Tibial artery (tissue), 4 donors: ENCODE results near the gene RAB25.

Source experiments
- DNase-seq, 2 donors: peaks; one replicate each; pipeline ENCODE4 v3.0.0-alpha.2; 2019
- H3K27ac ChIP-seq, 2 donors: fragments of 200-600 bp; sonication (generic) in 1 of 2; 1 replicate in 1 of 2; 2 replicates in 1 of 2; pipeline ENCODE4 v1.5.1; 2018 to 2019; ENCODE audit warnings: mild to moderate bottlenecking in 1 of 2
- H3K27me3 ChIP-seq, 2 donors: fragments of 200-600 bp; sonication (generic) in 1 of 2; one replicate each; pipeline versions ENCODE4 v1.5.1 to v1.6.0; 2016 to 2019
- H3K36me3 ChIP-seq, 3 donors: fragments of 200-600 bp; sonication (generic) in 2 of 3; one replicate each; pipeline ENCODE4 v1.5.1; 2016 to 2019; ENCODE audit warnings: mild to moderate bottlenecking in 2 of 3
- H3K4me1 ChIP-seq, 4 donors: fragments of 200-600 bp; sonication (generic) in 2 of 4; 1 replicate in 3 of 4; 2 replicates in 1 of 4; pipeline ENCODE4 v1.5.1; 2016 to 2019
- H3K4me3 ChIP-seq, 2 donors: fragments of 200-600 bp; sonication (generic) in 1 of 2; 1 replicate in 1 of 2; 2 replicates in 1 of 2; pipeline ENCODE4 v1.5.1; 2018 to 2019; ENCODE audit warnings: mild to moderate bottlenecking in 2 of 2
- H3K9me3 ChIP-seq, 3 donors: fragments of 200-600 bp; sonication (generic) in 1 of 3; one replicate each; pipeline ENCODE4 v1.5.1; 2016 to 2019
- CTCF ChIP-seq, 2 experiments: fragments of 200-600 bp in 1 of 2; fragments of 450-650 bp in 1 of 2; IDR thresholded peaks; one replicate each; pipeline ENCODE4 v1.5.1; 2017 to 2019; ENCODE audit warnings: antibody characterized with exemption in 2 of 2, mild to moderate bottlenecking in 1 of 2, moderate library complexity in 1 of 2
- intact Hi-C: fragments of 100-400 bp; cut with DNase I; formaldehyde crosslinking; loops from one replicate; pipeline ENCODE4 v1.15.0; 2023; ENCODE audit warnings: low total_unique reads

The RAB25 gene

GRCh38 chr1:156060937-156061636, at the start of gene RAB25:
RAB25 (plus strand) TSS chr1:156061160; CDS start chr1:156061401, 241 bp downstream.
- H3K27ac ChIP-seq, result no peak within 1 kb of the TSS
- TF ChIP-seq CTCF (IDR thresholded peaks at IDR 0.05), result no peak
- peaks cover 0 to 7% (median 4%) of the 10 kb centered on the region in 4 donors for H3K4me1 ChIP-seq
- H3K36me3 ChIP-seq, result peaks cover 0 to 15% (median 10%) of the 10 kb centered on the region in 3 donors
- intact Hi-C loops, result no loop called here
- no peaks in the 10 kb centered on the region for H3K9me3 ChIP-seq
- H3K4me3 ChIP-seq, result no peak within 1 kb of the TSS
- no peaks in the 10 kb centered on the region for H3K27me3 ChIP-seq
- no peak for DNase-seq

GRCh38 chr1:156012051-156012817, 48.7 kb upstream of the RAB25 start:
- Histone ChIP-seq H3K27ac (no peak overlapping the region), H3K27me3 (no peaks in the 10 kb centered on the region), H3K9me3 (no peaks in the 10 kb centered on the region), H3K4me3 (no peak overlapping the region), H3K4me1 (peaks cover 0 to 4% (median 0%) of the 10 kb centered on the region in 4 donors), H3K36me3 (peaks cover 74 to 96% (median 84%) of the 10 kb centered on the region in 3 donors)
- intact Hi-C loops, result no loop called here
- no peak for TF ChIP-seq CTCF (IDR thresholded peaks at IDR 0.05)
- DNase-seq, result no peak

GRCh38 chr1:156014829-156015228, 46.1 kb upstream of the RAB25 start:
- DNase-seq, result no peak
- peaks cover 65 to 92% (median 84%) of the 10 kb centered on the region in 3 donors for H3K36me3 ChIP-seq
- no peaks in the 10 kb centered on the region for H3K27me3 ChIP-seq
- intact Hi-C loops, result no loop called here
- no peak overlapping the region for H3K4me3 ChIP-seq
- H3K9me3 ChIP-seq, result no peaks in the 10 kb centered on the region
- no peak for TF ChIP-seq CTCF (IDR thresholded peaks at IDR 0.05)
- H3K27ac ChIP-seq, result no peak overlapping the region
- peaks cover 0 to 12% (median 7%) of the 10 kb centered on the region in 4 donors for H3K4me1 ChIP-seq

GRCh38 chr1:156019946-156020292, 41.0 kb upstream of the RAB25 start:
- Histone ChIP-seq H3K4me1 (peaks cover 0 to 20% (median 11%) of the 10 kb centered on the region in 4 donors), H3K9me3 (no peaks in the 10 kb centered on the region), H3K36me3 (peaks cover 14 to 41% (median 33%) of the 10 kb centered on the region in 3 donors), H3K27ac (peak overlapping the region; percentile 88 to 89), H3K27me3 (no peaks in the 10 kb centered on the region), H3K4me3 (peak overlapping the region; percentile 82 to 94)
- intact Hi-C loops, result no loop called here
- TF ChIP-seq CTCF (IDR thresholded peaks at IDR 0.05), result no peak
- no peak for DNase-seq

- peak; percentile 85 to 93 for DNase-seq
- peak within 1 kb of the TSS; percentile 88 to 89 for H3K27ac ChIP-seq
- H3K9me3 ChIP-seq, result no peaks in the 10 kb centered on the region
- peaks cover 0 to 20% (median 11%) of the 10 kb centered on the region in 4 donors for H3K4me1 ChIP-seq
- H3K4me3 ChIP-seq, result peak within 1 kb of the TSS; percentile 82 to 94
- peaks cover 12 to 38% (median 30%) of the 10 kb centered on the region in 3 donors for H3K36me3 ChIP-seq
- no peak for TF ChIP-seq CTCF (IDR thresholded peaks at IDR 0.05)
- intact Hi-C loops, result no loop called here
- no peaks in the 10 kb centered on the region for H3K27me3 ChIP-seq
Measured at GRCh38 chr1:156020293-156021092, 40.5 kb upstream of the RAB25 start, which contains the start of gene SSR2. SSR2 (minus strand) TSS chr1:156020951; CDS start chr1:156020167, 784 bp downstream.
